Neural cell (in vitro differentiated cells): ENCODE results near the gene NOP9. TPM values are rescaled to one million over a fixed set of nuclear protein-coding genes. Genes with fewer than 3 reads are reported as not detected.

Source experiments
- H2AFZ ChIP-seq: fragments of 200-600, 300-800 bp; sonication (generic), shearing (Covaris generic); 2 replicates; pipeline ENCODE4 v1.6.0; 2014; ENCODE audit warnings: low read depth, mild to moderate bottlenecking, antibody characterized with exemption, low read length, moderate library complexity
- H3F3A ChIP-seq: fragments of 200-600 bp; shearing (Covaris generic); 2 replicates; pipeline ENCODE4 v1.6.1; 2016; ENCODE audit warnings: mild to moderate bottlenecking, moderate library complexity, mixed read lengths, antibody characterized with exemption, low read length; ENCODE audit not compliant: insufficient read depth, poor library complexity, severe bottlenecking
- H3K27ac ChIP-seq: fragments of 200-600, 300-800 bp; sonication (generic), shearing (Covaris generic); 2 replicates; pipeline ENCODE4 v1.5.1; 2014; ENCODE audit warnings: mild to moderate bottlenecking, low read length, moderate library complexity
- H3K27me3 ChIP-seq: fragments of 300-800, 200-600 bp; sonication (generic), shearing (Covaris generic); 2 replicates; pipeline ENCODE4 v1.6.0; 2014; ENCODE audit warnings: mild to moderate bottlenecking, low read depth, low read length, moderate library complexity; ENCODE audit not compliant: insufficient read depth
- H3K36me3 ChIP-seq: fragments of 300-800, 200-600 bp; sonication (generic), shearing (Covaris generic); 2 replicates; pipeline ENCODE4 v1.5.1; 2014; ENCODE audit warnings: mild to moderate bottlenecking, antibody characterized with exemption, low read length, moderate library complexity; ENCODE audit not compliant: insufficient read depth
- H3K4me2 ChIP-seq: fragments of 300-800, 200-600 bp; sonication (generic), shearing (Covaris generic); 2 replicates; pipeline ENCODE4 v1.6.0; 2014; ENCODE audit warnings: mild to moderate bottlenecking, low read length
- H3K4me3 ChIP-seq: fragments of 300-800, 200-600 bp; sonication (generic), shearing (Covaris generic); 2 replicates; pipeline ENCODE4 v1.5.1; 2014; ENCODE audit warnings: mild to moderate bottlenecking, low read length, moderate library complexity
- H3K79me2 ChIP-seq: fragments of 200-600 bp; shearing (Covaris generic); replicated peaks from 2 replicates; pipeline ENCODE4 v1.6.0; 2014; ENCODE audit warnings: mild to moderate bottlenecking, low read length, moderate library complexity; ENCODE audit not compliant: insufficient read depth
- H3K9ac ChIP-seq: fragments of 300-800, 200-600 bp; sonication (generic), shearing (Covaris generic); 2 replicates; pipeline ENCODE4 v1.6.1; 2016; ENCODE audit warnings: mild to moderate bottlenecking, low read length, mixed read lengths
- H3K9me2 ChIP-seq: fragments of 200-600 bp; shearing (Covaris generic); 2 replicates; pipeline ENCODE4 v1.6.1; 2016; ENCODE audit warnings: mild to moderate bottlenecking, low read length, mixed read lengths; ENCODE audit not compliant: insufficient read depth
- H3K9me3 ChIP-seq: fragments of 200-600, 300-800 bp; sonication (generic), shearing (Covaris generic); 2 replicates; pipeline ENCODE4 v1.6.1; 2016; ENCODE audit warnings: mild to moderate bottlenecking, mixed run types, low read length, moderate library complexity, mixed read lengths
- H4K20me1 ChIP-seq: fragments of 200-600 bp; shearing (Covaris generic); 2 replicates; pipeline ENCODE4 v1.6.1; 2016; ENCODE audit warnings: mild to moderate bottlenecking, mixed run types; ENCODE audit not compliant: insufficient read depth
- CTCF ChIP-seq: fragments of 450-650 bp; IDR thresholded peaks from 2 replicates; pipeline ENCODE4 v1.5.1; 2014; ENCODE audit warnings: antibody characterized with exemption, mild to moderate bottlenecking, moderate library complexity; ENCODE audit not compliant: poor library complexity, severe bottlenecking
- EP300 ChIP-seq: fragments of 450-650 bp; conservative IDR thresholded peaks from 2 replicates; pipeline ENCODE4 v1.6.1; 2014; ENCODE audit warnings: antibody characterized with exemption, mild to moderate bottlenecking, moderate library complexity; ENCODE audit not compliant: poor library complexity, severe bottlenecking
- EZH2 ChIP-seq: fragments of 200-600, 300-800 bp; shearing (Covaris generic), sonication (generic); IDR thresholded peaks from 2 replicates; pipeline ENCODE4 v1.6.1; 2014; ENCODE audit warnings: antibody characterized with exemption, low read length, borderline replicate concordance, mild to moderate bottlenecking; ENCODE audit not compliant: insufficient read depth, poor library complexity, severe bottlenecking
- MXI1 ChIP-seq: fragments of 450-650 bp; conservative IDR thresholded peaks from 2 replicates; pipeline ENCODE4 v1.6.1; 2014; ENCODE audit warnings: antibody characterized with exemption, mild to moderate bottlenecking; ENCODE audit not compliant: poor library complexity, severe bottlenecking
- POLR2AphosphoS5 ChIP-seq: IDR thresholded peaks from 2 replicates; pipeline ENCODE4 v1.6.1; 2012
- RAD21 ChIP-seq: fragments of 450-650 bp; conservative IDR thresholded peaks from 2 replicates; pipeline ENCODE4 v1.6.1; 2014; ENCODE audit warnings: antibody characterized with exemption, mild to moderate bottlenecking, moderate library complexity
- REST ChIP-seq: IDR thresholded peaks from 2 replicates; pipeline ENCODE4 v1.6.1; 2012; ENCODE audit warnings: borderline replicate concordance
- SMC3 ChIP-seq: fragments of 450-650 bp; conservative IDR thresholded peaks from 2 replicates; pipeline ENCODE4 v1.6.1; 2014; ENCODE audit warnings: antibody characterized with exemption, mild to moderate bottlenecking, moderate library complexity; ENCODE audit not compliant: poor library complexity
- TAF1 ChIP-seq: IDR thresholded peaks from 2 replicates; pipeline ENCODE4 v1.6.1; 2012; ENCODE audit warnings: low read depth
- polyA plus RNA-seq: library from polyadenylated mRNA; depleted of rRNA; stranded (reverse); fragments of >200 nt; gene quantifications from 2 replicates; pipeline ENCODE4 v1.2.3, GENCODE V29; 2014

The NOP9 gene
- polyA plus RNA-seq, 1 donor from 2014 or later = 13.0 TPM

GRCh38 chr14:24274101-24274543, 25.5 kb upstream of the NOP9 start:
- no peaks in the 10 kb centered on the region for H3K9me3 ChIP-seq
- no peaks in the 10 kb centered on the region for H3F3A ChIP-seq
- H2AFZ ChIP-seq = no peak overlapping the region
- no peaks in the 10 kb centered on the region for H3K79me2 ChIP-seq
- no peak overlapping the region for H3K27ac ChIP-seq
- no peaks in the 10 kb centered on the region for H3K27me3 ChIP-seq
- TF ChIP-seq RAD21 (no peak), SMC3 (no peak), CTCF (no peak), EZH2 (no peak), TAF1 (no peak), EP300 (no peak), POLR2AphosphoS5 (no peak)
- no peak overlapping the region for H3K9ac ChIP-seq
- no peaks in the 10 kb centered on the region for H3K9me2 ChIP-seq
- H3K4me3 ChIP-seq = no peak overlapping the region
- no peaks in the 10 kb centered on the region for H4K20me1 ChIP-seq
- H3K36me3 ChIP-seq = no peaks in the 10 kb centered on the region
- no peak overlapping the region for H3K4me2 ChIP-seq

GRCh38 chr14:24277071-24277470, 22.6 kb upstream of the NOP9 start:
- Histone ChIP-seq H3F3A (no peaks in the 10 kb centered on the region), H3K27me3 (no peaks in the 10 kb centered on the region), H4K20me1 (no peaks in the 10 kb centered on the region), H3K4me2 (no peak overlapping the region), H3K27ac (no peak overlapping the region), H3K79me2 (no peaks in the 10 kb centered on the region), H3K9me3 (no peaks in the 10 kb centered on the region), H3K9me2 (no peaks in the 10 kb centered on the region), H3K4me3 (no peak overlapping the region), H3K9ac (no peak overlapping the region), H2AFZ (no peak overlapping the region), H3K36me3 (no peaks in the 10 kb centered on the region)
- TF ChIP-seq CTCF (no peak), POLR2AphosphoS5 (no peak), REST (no peak), EP300 (no peak), SMC3 (no peak), EZH2 (no peak), RAD21 (no peak), MXI1 (no peak), TAF1 (no peak)
